HG03565 (cell line): Measurements from ENCODE around the gene TDP2.

Experiments used
- ATAC-seq: cut with Tn5 transposase; IDR thresholded peaks from one replicate; pipeline ENCODE4 v1.9.1; 2021; ENCODE audit warnings: mild to moderate bottlenecking, moderate library complexity; ENCODE audit not compliant: unreplicated experiment

The TDP2 gene

DNA sequence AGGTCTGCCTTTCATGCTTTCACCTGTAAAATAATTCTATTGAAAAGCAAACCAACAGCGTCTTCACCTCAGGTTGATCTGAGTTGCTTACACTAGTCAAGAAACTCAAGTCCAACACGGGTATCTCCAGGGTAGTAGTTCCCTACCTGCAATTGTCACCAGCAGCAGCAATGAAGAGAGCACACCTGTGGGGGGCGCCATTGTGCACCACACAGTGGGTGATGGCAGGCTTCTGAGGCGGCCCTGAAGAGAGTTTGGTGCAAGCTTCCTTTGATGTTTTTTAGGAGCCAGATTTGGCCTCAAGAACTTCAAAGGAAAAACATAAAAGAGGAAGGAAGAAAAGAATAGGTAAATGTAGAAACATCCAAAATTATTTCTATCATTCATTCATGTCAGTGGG, 65.8 kb downstream of the TDP2 start:
- ATAC-seq, result no peak
